Loucy (cell line): ENCODE data around the gene PACSIN3.

Source experiments
- EZH2phosphoT487 ChIP-seq: fragments of 200-600 bp; IDR thresholded peaks from 2 replicates; pipeline ENCODE4 v1.6.1; 2018; ENCODE audit warnings: antibody characterized with exemption, mild to moderate bottlenecking, moderate library complexity, borderline replicate concordance
- TF ChIP-seq, protein P1 (sequence below): fragments of 200-600 bp; sonication (generic); conservative IDR thresholded peaks from 2 replicates; pipeline ENCODE4 v1.5.1; 2014; ENCODE audit warnings: mild to moderate bottlenecking, antibody characterized with exemption, low read length

DNA sequence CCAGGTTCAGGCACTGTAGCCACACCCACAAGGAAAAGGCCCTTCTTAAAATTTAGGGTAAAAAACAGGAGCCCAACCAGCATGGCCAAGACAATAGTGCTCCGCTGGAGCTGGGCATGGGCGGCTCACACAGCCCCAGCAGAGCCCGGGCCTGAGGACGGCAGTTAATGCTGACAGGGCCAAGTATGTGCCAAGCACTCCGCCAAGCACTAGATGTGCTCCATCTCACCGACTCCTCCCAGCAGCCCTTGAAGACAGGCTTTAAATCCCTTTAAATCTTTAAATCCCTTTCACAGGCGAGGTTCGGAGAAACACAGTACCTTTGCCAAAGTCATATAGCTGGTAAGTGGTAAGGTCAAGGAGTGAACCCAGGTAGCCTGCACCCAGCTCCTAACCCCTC, 14.4 kb downstream of the PACSIN3 start:
- TF ChIP-seq EZH2phosphoT487: no peak
- TF ChIP-seq, protein P1, sequence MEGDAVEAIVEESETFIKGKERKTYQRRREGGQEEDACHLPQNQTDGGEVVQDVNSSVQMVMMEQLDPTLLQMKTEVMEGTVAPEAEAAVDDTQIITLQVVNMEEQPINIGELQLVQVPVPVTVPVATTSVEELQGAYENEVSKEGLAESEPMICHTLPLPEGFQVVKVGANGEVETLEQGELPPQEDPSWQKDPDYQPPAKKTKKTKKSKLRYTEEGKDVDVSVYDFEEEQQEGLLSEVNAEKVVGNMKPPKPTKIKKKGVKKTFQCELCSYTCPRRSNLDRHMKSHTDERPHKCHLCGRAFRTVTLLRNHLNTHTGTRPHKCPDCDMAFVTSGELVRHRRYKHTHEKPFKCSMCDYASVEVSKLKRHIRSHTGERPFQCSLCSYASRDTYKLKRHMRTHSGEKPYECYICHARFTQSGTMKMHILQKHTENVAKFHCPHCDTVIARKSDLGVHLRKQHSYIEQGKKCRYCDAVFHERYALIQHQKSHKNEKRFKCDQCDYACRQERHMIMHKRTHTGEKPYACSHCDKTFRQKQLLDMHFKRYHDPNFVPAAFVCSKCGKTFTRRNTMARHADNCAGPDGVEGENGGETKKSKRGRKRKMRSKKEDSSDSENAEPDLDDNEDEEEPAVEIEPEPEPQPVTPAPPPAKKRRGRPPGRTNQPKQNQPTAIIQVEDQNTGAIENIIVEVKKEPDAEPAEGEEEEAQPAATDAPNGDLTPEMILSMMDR: no peak
